Measurements from ENCODE around the gene BHLHE23. TPM values are rescaled to one million over a fixed set of nuclear protein-coding genes. Genes with fewer than 3 reads are reported as not detected.
A peak's percentile ranks its signal among the peaks of the same experiment; 100 is the strongest.

The BHLHE23 gene
- total RNA-seq, 1 donor from 2014 or later = not detected

- Histone ChIP-seq H3K4me3 (no peak overlapping the region), H3K4me2 (no peak overlapping the region), H3K9ac (no peak overlapping the region), H3K4me1 (peaks cover 6% of the 10 kb centered on the region), H3K27me3 (peaks cover 31% of the 10 kb centered on the region), H3F3A (ENCODE audit: low read depth) (peaks cover 2% of the 10 kb centered on the region), H3K9me3 (ENCODE audit: low read depth) (no peaks in the 10 kb centered on the region), H3K27ac (no peak overlapping the region), H2AFZ (replicated peaks) (no peak overlapping the region), H3K79me2 (ENCODE audit: low read depth) (no peaks in the 10 kb centered on the region), H3K36me3 (no peaks in the 10 kb centered on the region), H4K20me1 (ENCODE audit: low read depth) (peaks cover 4% of the 10 kb centered on the region)
- no peaks in the 10 kb centered on the region for H3K9me3 Mint-ChIP-seq
- peak overlapping the region; percentile 76 for H3K27ac Mint-ChIP-seq
- TF ChIP-seq EZH2 (IDR thresholded peaks at IDR 0.05) (no peak), CTCF (IDR thresholded peaks at IDR 0.05) (no peak), EZH2phosphoT487 (IDR thresholded peaks at IDR 0.05) (no peak)
- H3K4me3 Mint-ChIP-seq = no peak overlapping the region
- DNase-seq (ENCODE audit: low spot score) = no peak
- peaks cover 14% of the 10 kb centered on the region for H3K4me1 Mint-ChIP-seq
- H3K36me3 Mint-ChIP-seq = no peaks in the 10 kb centered on the region
- peaks cover 21% of the 10 kb centered on the region for H3K27me3 Mint-ChIP-seq (ENCODE audit: insufficient read depth, low read depth)
Observed at GRCh38 chr20:62969179-62969760, 37.5 kb downstream of the BHLHE23 start.

GRCh38 chr20:62968378-62969178 lies 38.2 kb downstream of the BHLHE23 start:
- H3K36me3 ChIP-seq = no peaks in the 10 kb centered on the region
- H3K36me3 Mint-ChIP-seq = no peaks in the 10 kb centered on the region
- no peak overlapping the region for H3K9ac ChIP-seq
- no peak for TF ChIP-seq EZH2phosphoT487 (IDR thresholded peaks at IDR 0.05)
- TF ChIP-seq EZH2 (IDR thresholded peaks at IDR 0.05) = no peak
- TF ChIP-seq CTCF (IDR thresholded peaks at IDR 0.05) = no peak
- peaks cover 11% of the 10 kb centered on the region for H3K4me1 Mint-ChIP-seq
- H3K79me2 ChIP-seq (ENCODE audit: low read depth) = no peaks in the 10 kb centered on the region
- H3K9me3 Mint-ChIP-seq = no peaks in the 10 kb centered on the region
- H3K27me3 ChIP-seq = peaks cover 24% of the 10 kb centered on the region
- H2AFZ ChIP-seq (replicated peaks) = no peak overlapping the region
- H3K9me3 ChIP-seq (ENCODE audit: low read depth) = no peaks in the 10 kb centered on the region
- no peak overlapping the region for H3K4me2 ChIP-seq
- H3K4me1 ChIP-seq = peaks cover 4% of the 10 kb centered on the region
- H3F3A ChIP-seq (ENCODE audit: low read depth) = no peaks in the 10 kb centered on the region
- DNase-seq (ENCODE audit: low spot score) = no peak
- no peak overlapping the region for H3K4me3 ChIP-seq
- H3K27me3 Mint-ChIP-seq (ENCODE audit: insufficient read depth, low read depth) = peaks cover 14% of the 10 kb centered on the region
- no peak overlapping the region for H3K27ac ChIP-seq
- H4K20me1 ChIP-seq (ENCODE audit: low read depth) = no peaks in the 10 kb centered on the region
- H3K27ac Mint-ChIP-seq = no peak overlapping the region
- H3K4me3 Mint-ChIP-seq = no peak overlapping the region

GRCh38 chr20:62967628-62968351 lies 39.0 kb downstream of the BHLHE23 start:
- Histone ChIP-seq H3K9me3 (ENCODE audit: low read depth) (no peaks in the 10 kb centered on the region), H3F3A (ENCODE audit: low read depth) (no peaks in the 10 kb centered on the region), H3K79me2 (ENCODE audit: low read depth) (no peaks in the 10 kb centered on the region), H3K4me3 (no peak overlapping the region), H3K4me2 (no peak overlapping the region), H3K27me3 (peaks cover 16% of the 10 kb centered on the region), H3K9ac (no peak overlapping the region), H3K36me3 (no peaks in the 10 kb centered on the region), H3K27ac (no peak overlapping the region), H3K4me1 (peaks cover 3% of the 10 kb centered on the region), H4K20me1 (ENCODE audit: low read depth) (no peaks in the 10 kb centered on the region), H2AFZ (replicated peaks) (no peak overlapping the region)
- peaks cover 13% of the 10 kb centered on the region for H3K27me3 Mint-ChIP-seq (ENCODE audit: insufficient read depth, low read depth)
- H3K36me3 Mint-ChIP-seq = no peaks in the 10 kb centered on the region
- H3K27ac Mint-ChIP-seq = no peak overlapping the region
- TF ChIP-seq EZH2phosphoT487 (IDR thresholded peaks at IDR 0.05) = no peak
- no peak for TF ChIP-seq EZH2 (IDR thresholded peaks at IDR 0.05)
- no peak for TF ChIP-seq CTCF (IDR thresholded peaks at IDR 0.05)
- no peaks in the 10 kb centered on the region for H3K9me3 Mint-ChIP-seq
- no peak overlapping the region for H3K4me3 Mint-ChIP-seq
- no peak for DNase-seq (ENCODE audit: low spot score)
- H3K4me1 Mint-ChIP-seq = peaks cover 11% of the 10 kb centered on the region
